Smooth muscle cell (in vitro differentiated cells): ENCODE results near the gene KCNK2. TPM values are rescaled to one million over a fixed set of nuclear protein-coding genes. Genes with fewer than 3 reads are reported as not detected.

Experiments
- DNase-seq: peaks from one replicate; lab custom pipeline; 2025; ENCODE audit not compliant: unreplicated experiment; lab: John Stamatoyannopoulos, UW
- H2AFZ ChIP-seq: fragments of 200-600 bp; sonication (generic); 2 replicates; pipeline ENCODE4 v1.6.0; 2016; ENCODE audit warnings: antibody characterized with exemption, low read depth, mild to moderate bottlenecking
- H3F3A ChIP-seq: fragments of 200-600 bp; sonication (generic); 2 replicates; pipeline ENCODE4 v1.6.0; 2017; ENCODE audit warnings: antibody characterized with exemption, low read depth
- H3K27ac ChIP-seq: fragments of 200-600 bp; sonication (generic); 2 replicates; pipeline ENCODE4 v1.5.1; 2016; ENCODE audit warnings: low read depth, mild to moderate bottlenecking
- H3K27me3 ChIP-seq: fragments of 200-600 bp; sonication (generic); 2 replicates; pipeline ENCODE4 v1.6.1; 2016; ENCODE audit warnings: low read depth, mild to moderate bottlenecking
- H3K36me3 ChIP-seq: fragments of 200-600 bp; sonication (generic); 2 replicates; pipeline ENCODE4 v1.5.1; 2016; ENCODE audit warnings: low read depth
- H3K4me1 ChIP-seq: fragments of 200-600 bp; sonication (generic); 2 replicates; pipeline ENCODE4 v1.5.1; 2016; ENCODE audit warnings: low read depth
- H3K4me2 ChIP-seq: fragments of 200-600 bp; sonication (generic); 2 replicates; pipeline ENCODE4 v1.6.0; 2016; ENCODE audit warnings: mild to moderate bottlenecking
- H3K4me3 ChIP-seq: fragments of 200-600 bp; sonication (generic); 2 replicates; pipeline ENCODE4 v1.5.1; 2016; ENCODE audit warnings: mild to moderate bottlenecking
- H3K79me2 ChIP-seq: fragments of 200-600 bp; sonication (generic); 2 replicates; pipeline ENCODE4 v1.6.0; 2016; ENCODE audit warnings: low read depth, mild to moderate bottlenecking
- H3K9ac ChIP-seq: fragments of 200-600 bp; sonication (generic); 2 replicates; pipeline ENCODE4 v1.6.0; 2016; ENCODE audit warnings: low read depth
- H3K9me3 ChIP-seq: fragments of 200-600 bp; sonication (generic); replicated peaks from 2 replicates; pipeline ENCODE4 v1.5.1; 2016; ENCODE audit warnings: low read depth
- H4K20me1 ChIP-seq: fragments of 200-600 bp; sonication (generic); 2 replicates; pipeline ENCODE4 v1.6.0; 2016; ENCODE audit warnings: low read depth
- WGBS: methylation state at CpG from one replicate; pipeline ENCODE4 v1.1.7; 2016; ENCODE audit warnings: low lambda C conversion rate; 5-methylcytosine and 5-hydroxymethylcytosine counted together
- polyA plus RNA-seq: library from polyadenylated mRNA; unstranded; fragments of >200 nt; fragmentation: Nextera tagmentation; extraction: Ambion mirVana; gene quantifications from 2 replicates; pipeline ENCODE4 v1.2.1, GENCODE V29; 2016
- total RNA-seq: library from RNA; depleted of rRNA; stranded (reverse); fragments of >200 nt; gene quantifications from 2 replicates; pipeline ENCODE4 v1.2.3, GENCODE V29; 2014
- TF ChIP-seq, protein P1 (sequence below): fragments of 200-600 bp; sonication (generic); IDR thresholded peaks from 2 replicates; pipeline ENCODE4 v1.5.1; 2017; ENCODE audit warnings: borderline replicate concordance, mild to moderate bottlenecking, antibody characterized with exemption; ENCODE audit not compliant: insufficient read depth, poor library complexity, severe bottlenecking

Gene KCNK2
- total and polyA plus RNA-seq, 2 experiments from 2014 or later, result not detected

DNA sequence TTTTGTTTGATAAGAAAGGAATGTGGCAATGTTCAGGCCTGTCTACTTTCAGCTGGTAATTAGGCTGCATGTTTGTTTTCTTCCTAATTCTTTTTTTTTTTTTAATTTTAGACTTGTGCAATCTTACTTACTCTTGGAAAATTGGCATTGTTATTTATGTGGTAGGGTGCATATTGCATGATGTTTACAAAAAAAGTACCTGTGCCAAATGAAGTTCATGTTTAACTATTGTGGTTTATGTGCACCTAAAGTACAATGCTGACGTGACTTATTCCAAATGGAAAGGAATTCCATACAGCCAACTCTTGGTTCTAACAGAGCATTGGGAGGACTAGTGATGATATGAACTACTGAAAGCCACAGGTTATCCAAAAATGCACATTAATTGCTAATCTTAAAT is 51.0 kb downstream of the KCNK2 start:
- Histone ChIP-seq H3K27ac (no peak overlapping the region), H3K79me2 (no peaks in the 10 kb centered on the region), H3K36me3 (no peaks in the 10 kb centered on the region), H4K20me1 (no peaks in the 10 kb centered on the region), H2AFZ (no peak overlapping the region), H3K9ac (no peak overlapping the region), H3K27me3 (no peaks in the 10 kb centered on the region), H3K4me1 (no peaks in the 10 kb centered on the region), H3K9me3 (no peaks in the 10 kb centered on the region), H3K4me2 (no peak overlapping the region), H3K4me3 (no peak overlapping the region), H3F3A (no peaks in the 10 kb centered on the region)
- no peak for DNase-seq
- WGBS, result 83% methylated on average over 1 of the region's 1 CpG
- TF ChIP-seq, protein P1, sequence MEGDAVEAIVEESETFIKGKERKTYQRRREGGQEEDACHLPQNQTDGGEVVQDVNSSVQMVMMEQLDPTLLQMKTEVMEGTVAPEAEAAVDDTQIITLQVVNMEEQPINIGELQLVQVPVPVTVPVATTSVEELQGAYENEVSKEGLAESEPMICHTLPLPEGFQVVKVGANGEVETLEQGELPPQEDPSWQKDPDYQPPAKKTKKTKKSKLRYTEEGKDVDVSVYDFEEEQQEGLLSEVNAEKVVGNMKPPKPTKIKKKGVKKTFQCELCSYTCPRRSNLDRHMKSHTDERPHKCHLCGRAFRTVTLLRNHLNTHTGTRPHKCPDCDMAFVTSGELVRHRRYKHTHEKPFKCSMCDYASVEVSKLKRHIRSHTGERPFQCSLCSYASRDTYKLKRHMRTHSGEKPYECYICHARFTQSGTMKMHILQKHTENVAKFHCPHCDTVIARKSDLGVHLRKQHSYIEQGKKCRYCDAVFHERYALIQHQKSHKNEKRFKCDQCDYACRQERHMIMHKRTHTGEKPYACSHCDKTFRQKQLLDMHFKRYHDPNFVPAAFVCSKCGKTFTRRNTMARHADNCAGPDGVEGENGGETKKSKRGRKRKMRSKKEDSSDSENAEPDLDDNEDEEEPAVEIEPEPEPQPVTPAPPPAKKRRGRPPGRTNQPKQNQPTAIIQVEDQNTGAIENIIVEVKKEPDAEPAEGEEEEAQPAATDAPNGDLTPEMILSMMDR, result no peak

DNA sequence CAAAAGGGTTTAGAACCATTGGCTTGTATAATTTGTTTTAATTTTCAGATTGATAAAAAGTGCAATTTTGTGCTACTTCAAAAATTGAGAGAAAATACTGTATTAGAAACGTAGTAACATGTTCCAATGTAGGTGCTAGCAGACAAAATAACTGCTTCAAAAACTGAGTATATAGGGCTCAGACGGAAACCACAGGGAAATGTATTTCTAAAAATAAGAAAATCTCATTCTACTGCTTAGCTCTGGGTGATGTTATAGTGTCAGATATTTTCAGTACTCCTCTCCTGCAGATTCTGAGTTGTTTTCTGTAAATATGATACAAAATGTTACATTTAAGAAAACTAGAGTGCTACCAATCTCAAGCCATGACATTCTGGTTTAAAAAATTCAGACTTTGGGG is 55.4 kb downstream of the KCNK2 start:
- H2AFZ ChIP-seq, result no peak overlapping the region
- no peaks in the 10 kb centered on the region for H3K79me2 ChIP-seq
- H3K27me3 ChIP-seq, result no peaks in the 10 kb centered on the region
- H3K4me2 ChIP-seq, result no peak overlapping the region
- H3K9ac ChIP-seq, result no peak overlapping the region
- H3K9me3 ChIP-seq, result peaks cover 4% of the 10 kb centered on the region
- WGBS, result 51% methylated on average over 2 of the region's 2 CpGs
- no peak overlapping the region for H3K27ac ChIP-seq
- H3F3A ChIP-seq, result no peaks in the 10 kb centered on the region
- H4K20me1 ChIP-seq, result no peaks in the 10 kb centered on the region
- no peak for DNase-seq
- H3K4me3 ChIP-seq, result no peak overlapping the region
- TF ChIP-seq, protein P1, result no peak
- peaks cover 3% of the 10 kb centered on the region for H3K36me3 ChIP-seq
- no peaks in the 10 kb centered on the region for H3K4me1 ChIP-seq

DNA sequence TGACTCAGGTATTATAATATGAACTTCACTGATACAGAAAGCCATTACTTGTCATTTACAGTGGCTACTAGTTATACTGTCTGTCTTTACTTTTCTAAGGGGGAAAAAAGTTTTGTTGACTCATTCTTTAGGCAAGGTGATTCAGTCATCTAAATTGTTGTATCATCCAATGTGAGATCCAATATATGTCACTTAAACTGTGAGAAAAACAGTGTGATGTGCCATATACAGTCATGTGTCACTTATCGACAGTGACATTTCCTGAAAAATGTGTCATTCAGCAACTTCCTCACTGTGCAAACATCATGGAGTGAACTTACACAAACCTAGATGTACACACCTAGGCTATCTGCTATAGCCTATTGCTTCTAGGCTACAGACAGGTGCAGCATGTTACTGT is 57.6 kb downstream of the KCNK2 start:
- TF ChIP-seq, protein P1, result no peak
- WGBS, result 94% methylated on average over 1 of the region's 1 CpG
- H3F3A ChIP-seq, result no peaks in the 10 kb centered on the region
- H3K79me2 ChIP-seq, result no peaks in the 10 kb centered on the region
- no peaks in the 10 kb centered on the region for H3K4me1 ChIP-seq
- DNase-seq, result no peak
- no peak overlapping the region for H3K4me3 ChIP-seq
- H3K36me3 ChIP-seq, result peaks cover 3% of the 10 kb centered on the region
- H4K20me1 ChIP-seq, result no peaks in the 10 kb centered on the region
- no peak overlapping the region for H3K27ac ChIP-seq
- no peak overlapping the region for H3K9ac ChIP-seq
- no peaks in the 10 kb centered on the region for H3K27me3 ChIP-seq
- H3K9me3 ChIP-seq, result peaks cover 4% of the 10 kb centered on the region
- H2AFZ ChIP-seq, result no peak overlapping the region
- no peak overlapping the region for H3K4me2 ChIP-seq

DNA sequence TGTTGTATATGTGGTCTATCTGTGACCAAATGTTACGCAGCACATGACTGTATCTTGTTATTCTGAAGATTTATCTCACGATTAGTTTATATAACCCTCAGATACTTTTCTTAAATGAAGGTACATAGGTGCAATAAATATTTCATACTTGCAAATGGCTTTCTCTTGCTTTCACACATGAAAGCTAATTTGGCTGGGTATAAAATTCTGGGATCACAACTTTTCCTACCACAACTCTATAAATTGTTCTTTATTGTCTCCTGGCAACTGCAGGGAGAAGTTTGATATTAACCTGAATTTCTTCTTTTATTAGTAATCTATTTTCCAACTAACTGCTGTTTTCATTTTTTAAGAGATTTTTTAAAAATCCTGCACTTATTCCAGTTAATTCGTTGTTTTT is 58.9 kb downstream of the KCNK2 start:
- Histone ChIP-seq H3K9ac (no peak overlapping the region), H3K27me3 (no peaks in the 10 kb centered on the region), H3K27ac (no peak overlapping the region), H2AFZ (no peak overlapping the region), H3K4me3 (no peak overlapping the region), H3F3A (no peaks in the 10 kb centered on the region), H4K20me1 (no peaks in the 10 kb centered on the region), H3K4me2 (no peak overlapping the region), H3K36me3 (peaks cover 3% of the 10 kb centered on the region), H3K9me3 (peaks cover 4% of the 10 kb centered on the region), H3K4me1 (no peaks in the 10 kb centered on the region), H3K79me2 (no peaks in the 10 kb centered on the region)
- no peak for DNase-seq
- TF ChIP-seq, protein P1, result no peak
- WGBS, result 87% methylated on average over 3 of the region's 3 CpGs
